GM06990 (cell line): Measurements from ENCODE around the gene IL31RA.
"Not testable (repeated sequence)": the region's sequence is repeated elsewhere in the genome, so short reads cannot be mapped to it uniquely, and the experiment has no call there.

Experiments
- DNase-seq: peaks from one replicate; pipeline ENCODE4 v3.0.0-alpha.2; 2011; ENCODE audit not compliant: insufficient read length; ENCODE audit errors: extremely low read depth
- H3K27me3 ChIP-seq: replicated peaks from 2 replicates; pipeline ENCODE4 v1.6.0; 2011; ENCODE audit warnings: low read length; ENCODE audit not compliant: control insufficient read depth, insufficient read depth
- H3K36me3 ChIP-seq: 2 replicates; pipeline ENCODE4 v1.5.1; 2011; ENCODE audit warnings: low read length; ENCODE audit not compliant: control insufficient read depth, insufficient read depth
- H3K4me3 ChIP-seq: replicated peaks from 2 replicates; pipeline ENCODE4 v1.5.1; 2011; ENCODE audit warnings: low read depth, mild to moderate bottlenecking, control low read depth, low read length
- CTCF ChIP-seq: IDR thresholded peaks from 2 replicates; pipeline ENCODE4 v1.5.1; 2011; ENCODE audit warnings: low read length, control low read depth, mild to moderate bottlenecking, inconsistent platforms; ENCODE audit not compliant: insufficient read depth, poor library complexity, severe bottlenecking

IL31RA gene

GRCh38 chr5:55934115-55934613, 83.0 kb downstream of the IL31RA start:
- TF ChIP-seq CTCF = no peak
- DNase-seq = no peak

GRCh38 chr5:55934720-55935119, 83.6 kb downstream of the IL31RA start:
- no peaks in the 10 kb centered on the region for H3K36me3 ChIP-seq
- no peak overlapping the region for H3K4me3 ChIP-seq
- no peaks in the 10 kb centered on the region for H3K27me3 ChIP-seq
- TF ChIP-seq CTCF = no peak
- DNase-seq = no peak

More at GRCh38 chr5:55934115-55934613, 83.0 kb downstream of the IL31RA start:
- Histone ChIP-seq H3K4me3 (no peak overlapping the region), H3K36me3 (no peaks in the 10 kb centered on the region), H3K27me3 (no peaks in the 10 kb centered on the region)

GRCh38 chr5:55935371-55935770, 84.2 kb downstream of the IL31RA start:
- Histone ChIP-seq H3K36me3 (no peaks in the 10 kb centered on the region), H3K4me3 (no peak overlapping the region), H3K27me3 (no peaks in the 10 kb centered on the region)
- no peak for DNase-seq
- no peak for TF ChIP-seq CTCF

GRCh38 chr5:55936100-55936693, 85.0 kb downstream of the IL31RA start:
- DNase-seq = peak; percentile 52
- H3K27me3 ChIP-seq = no peaks in the 10 kb centered on the region
- H3K4me3 ChIP-seq = no peak overlapping the region
- peak; percentile 89 for TF ChIP-seq CTCF
- no peaks in the 10 kb centered on the region; the same call in 1 of the 2 replicates for H3K36me3 ChIP-seq

- not testable (repeated sequence) for H3K4me3 ChIP-seq, H3K36me3 ChIP-seq, H3K27me3 ChIP-seq, DNase-seq
These were observed 86.4 kb downstream of the IL31RA start for GRCh38 chr5:55937598-55937997.

GRCh38 chr5:55941154-55941553, 90.0 kb downstream of the IL31RA start:
- not testable (repeated sequence) for H3K4me3 ChIP-seq, DNase-seq, H3K36me3 ChIP-seq, H3K27me3 ChIP-seq

GRCh38 chr5:55959208-55959607, 108.1 kb downstream of the IL31RA start:
- Histone ChIP-seq H3K36me3 (peaks cover 6% of the 10 kb centered on the region), H3K4me3 (no peak overlapping the region), H3K27me3 (no peaks in the 10 kb centered on the region)
- TF ChIP-seq CTCF = no peak
- no peak for DNase-seq
